ENCODE results near the gene NPAS3.

Gene NPAS3

GRCh38 chr14:32968972-32969544 lies 30.4 kb downstream of the NPAS3 start:
- no peaks in the 10 kb centered on the region for H3K36me3 Mint-ChIP-seq
- H3K4me3 Mint-ChIP-seq = no peak overlapping the region
- H3K4me1 Mint-ChIP-seq = no peaks in the 10 kb centered on the region
- no peaks in the 10 kb centered on the region for H3K27me3 Mint-ChIP-seq
- peak in 1 of 2 donors; percentile 12 for ATAC-seq (replicated peaks)
- H3K9me3 Mint-ChIP-seq = peaks cover 0 to 3% of the 10 kb centered on the region in 2 donors
- no peak overlapping the region for H3K27ac Mint-ChIP-seq
- no peak for DNase-seq

GRCh38 chr14:32977913-32978312 lies 39.2 kb downstream of the NPAS3 start:
- ATAC-seq (replicated peaks) = peak; percentile 41 to 42
- no peak for DNase-seq
- H3K4me1 Mint-ChIP-seq = no peaks in the 10 kb centered on the region

GRCh38 chr14:32978691-32979255 lies 40.1 kb downstream of the NPAS3 start:
- H3K36me3 Mint-ChIP-seq = no peaks in the 10 kb centered on the region
- H3K27ac Mint-ChIP-seq = no peak overlapping the region
- no peaks in the 10 kb centered on the region for H3K4me1 Mint-ChIP-seq
- ATAC-seq (replicated peaks) (no peak), DNase-seq (no peak)
- no peaks in the 10 kb centered on the region for H3K27me3 Mint-ChIP-seq
- H3K9me3 Mint-ChIP-seq = no peaks in the 10 kb centered on the region
- no peak overlapping the region for H3K4me3 Mint-ChIP-seq

More at GRCh38 chr14:32977913-32978312, 39.2 kb downstream of the NPAS3 start:
- Mint-ChIP-seq H3K27ac (no peak overlapping the region), H3K9me3 (no peaks in the 10 kb centered on the region), H3K27me3 (no peaks in the 10 kb centered on the region), H3K36me3 (no peaks in the 10 kb centered on the region), H3K4me3 (no peak overlapping the region)

- Mint-ChIP-seq H3K4me1 (no peaks in the 10 kb centered on the region), H3K36me3 (no peaks in the 10 kb centered on the region), H3K27me3 (no peaks in the 10 kb centered on the region), H3K27ac (no peak overlapping the region), H3K9me3 (peaks cover 0 to 2% of the 10 kb centered on the region in 2 donors), H3K4me3 (no peak overlapping the region)
- DNase-seq (no peak), ATAC-seq (replicated peaks) (no peak)
Observed at GRCh38 chr14:32980178-32980901, 41.7 kb downstream of the NPAS3 start.

GRCh38 chr14:32980902-32981501 lies 42.3 kb downstream of the NPAS3 start:
- H3K4me3 Mint-ChIP-seq = no peak overlapping the region
- ATAC-seq (replicated peaks) (no peak), DNase-seq (no peak)
- peaks cover 0 to 2% of the 10 kb centered on the region in 2 donors for H3K9me3 Mint-ChIP-seq
- H3K4me1 Mint-ChIP-seq = no peaks in the 10 kb centered on the region
- no peaks in the 10 kb centered on the region for H3K36me3 Mint-ChIP-seq
- H3K27me3 Mint-ChIP-seq = no peaks in the 10 kb centered on the region
- no peak overlapping the region for H3K27ac Mint-ChIP-seq

- Mint-ChIP-seq H3K27ac (no peak overlapping the region), H3K36me3 (no peaks in the 10 kb centered on the region), H3K4me3 (no peak overlapping the region), H3K9me3 (peaks cover 0 to 6% of the 10 kb centered on the region in 2 donors), H3K27me3 (no peaks in the 10 kb centered on the region), H3K4me1 (no peaks in the 10 kb centered on the region)
- DNase-seq (no peak), ATAC-seq (replicated peaks) (no peak)
Observed at GRCh38 chr14:32984241-32984930, 45.7 kb downstream of the NPAS3 start.

- Mint-ChIP-seq H3K4me3 (no peak overlapping the region), H3K27me3 (no peaks in the 10 kb centered on the region), H3K4me1 (no peaks in the 10 kb centered on the region), H3K27ac (no peak overlapping the region), H3K9me3 (peaks cover 0 to 8% of the 10 kb centered on the region in 2 donors), H3K36me3 (no peaks in the 10 kb centered on the region)
- ATAC-seq (replicated peaks) = no peak
- no peak for DNase-seq
Observed at GRCh38 chr14:32985866-32986265, 47.2 kb downstream of the NPAS3 start.

- Mint-ChIP-seq H3K27me3 (no peaks in the 10 kb centered on the region), H3K4me1 (no peaks in the 10 kb centered on the region), H3K4me3 (no peak overlapping the region), H3K9me3 (peaks cover 0 to 8% of the 10 kb centered on the region in 2 donors), H3K36me3 (no peaks in the 10 kb centered on the region), H3K27ac (no peak overlapping the region)
- ATAC-seq (replicated peaks) = no peak
- no peak for DNase-seq
Observed at GRCh38 chr14:32986791-32987540, 48.3 kb downstream of the NPAS3 start.

- Mint-ChIP-seq H3K9me3 (peaks cover 4 to 12% of the 10 kb centered on the region in 2 donors), H3K27ac (no peak overlapping the region), H3K4me3 (no peak overlapping the region), H3K4me1 (no peaks in the 10 kb centered on the region), H3K27me3 (no peaks in the 10 kb centered on the region), H3K36me3 (no peaks in the 10 kb centered on the region)
- ATAC-seq (replicated peaks) (no peak), DNase-seq (no peak)
Observed at GRCh38 chr14:32991691-32992090, 53.0 kb downstream of the NPAS3 start.

- Mint-ChIP-seq H3K27ac (no peak overlapping the region), H3K36me3 (no peaks in the 10 kb centered on the region), H3K9me3 (peaks cover 4 to 14% of the 10 kb centered on the region in 2 donors), H3K4me1 (no peaks in the 10 kb centered on the region), H3K27me3 (no peaks in the 10 kb centered on the region), H3K4me3 (no peak overlapping the region)
- DNase-seq = no peak
- no peak for ATAC-seq (replicated peaks)
Observed at GRCh38 chr14:32993921-32994320, 55.2 kb downstream of the NPAS3 start.

- H3K27me3 Mint-ChIP-seq = no peaks in the 10 kb centered on the region
- H3K36me3 Mint-ChIP-seq = no peaks in the 10 kb centered on the region
- DNase-seq = no peak
- H3K9me3 Mint-ChIP-seq = peaks cover 4 to 11% of the 10 kb centered on the region in 2 donors
- ATAC-seq (replicated peaks) = no peak
- H3K4me3 Mint-ChIP-seq = no peak overlapping the region
- H3K4me1 Mint-ChIP-seq = no peaks in the 10 kb centered on the region
- H3K27ac Mint-ChIP-seq = no peak overlapping the region
Observed at GRCh38 chr14:32996343-32996742, 57.7 kb downstream of the NPAS3 start.

- ATAC-seq (replicated peaks) (no peak), DNase-seq (no peak)
- H3K36me3 Mint-ChIP-seq = no peaks in the 10 kb centered on the region
- peaks cover 0 to 9% of the 10 kb centered on the region in 2 donors for H3K9me3 Mint-ChIP-seq
- H3K27me3 Mint-ChIP-seq = no peaks in the 10 kb centered on the region
- no peak overlapping the region for H3K27ac Mint-ChIP-seq
- no peak overlapping the region for H3K4me3 Mint-ChIP-seq
- no peaks in the 10 kb centered on the region for H3K4me1 Mint-ChIP-seq
Observed at GRCh38 chr14:32998433-32998832, 59.8 kb downstream of the NPAS3 start.

GRCh38 chr14:33009673-33010072 lies 71.0 kb downstream of the NPAS3 start:
- no peak for DNase-seq
- no peaks in the 10 kb centered on the region for H3K4me1 Mint-ChIP-seq
- no peaks in the 10 kb centered on the region for H3K36me3 Mint-ChIP-seq
- no peak overlapping the region for H3K27ac Mint-ChIP-seq
- H3K4me3 Mint-ChIP-seq = no peak overlapping the region
- ATAC-seq (replicated peaks) = no peak
- no peaks in the 10 kb centered on the region for H3K9me3 Mint-ChIP-seq
- H3K27me3 Mint-ChIP-seq = no peaks in the 10 kb centered on the region

- no peak for ATAC-seq (replicated peaks)
- Mint-ChIP-seq H3K9me3 (no peaks in the 10 kb centered on the region), H3K27me3 (no peaks in the 10 kb centered on the region), H3K4me1 (no peaks in the 10 kb centered on the region), H3K4me3 (no peak overlapping the region), H3K36me3 (no peaks in the 10 kb centered on the region), H3K27ac (no peak overlapping the region)
- DNase-seq = no peak
Observed at GRCh38 chr14:33010495-33010894, 71.8 kb downstream of the NPAS3 start.
